Neural progenitor cell (in vitro differentiated cells): ENCODE results near the gene INO80C. TPM values are rescaled to one million over a fixed set of nuclear protein-coding genes. Genes with fewer than 3 reads are reported as not detected.

ENCODE experiments used
- DNase-seq: peaks from one replicate; pipeline ENCODE4 v3.0.0-alpha.2; 2016; ENCODE audit warnings: low spot score
- H2AFZ ChIP-seq: fragments of 200-600 bp; sonication (generic); replicated peaks from 2 replicates; pipeline ENCODE4 v1.6.1; 2016; ENCODE audit warnings: antibody characterized with exemption
- H3F3A ChIP-seq: fragments of 200-600 bp; sonication (generic); 2 replicates; pipeline ENCODE4 v1.6.1; 2016; ENCODE audit warnings: antibody characterized with exemption, low read depth
- H3K27ac ChIP-seq: fragments of 200-600 bp; sonication (generic); 2 replicates; pipeline ENCODE4 v1.5.1; 2016; ENCODE audit warnings: mild to moderate bottlenecking
- H3K27me3 ChIP-seq: fragments of 200-600 bp; sonication (generic); 2 replicates; pipeline ENCODE4 v1.6.1; 2016; ENCODE audit warnings: mild to moderate bottlenecking, moderate library complexity
- H3K36me3 ChIP-seq: fragments of 200-600 bp; sonication (generic); 2 replicates; pipeline ENCODE4 v1.5.1; 2016
- H3K4me1 ChIP-seq: fragments of 200-600 bp; sonication (generic); 2 replicates; pipeline ENCODE4 v1.6.1; 2016; ENCODE audit warnings: mixed run types
- H3K4me2 ChIP-seq: fragments of 200-600 bp; sonication (generic); 2 replicates; pipeline ENCODE4 v1.6.1; 2016
- H3K4me3 ChIP-seq: fragments of 200-600 bp; sonication (generic); 2 replicates; pipeline ENCODE4 v1.5.1; 2016
- H3K79me2 ChIP-seq: fragments of 200-600 bp; sonication (generic); 2 replicates; pipeline ENCODE4 v1.6.1; 2016; ENCODE audit warnings: low read depth
- H3K9ac ChIP-seq: fragments of 200-600 bp; sonication (generic); 2 replicates; pipeline ENCODE4 v1.6.1; 2016
- H3K9me3 ChIP-seq: fragments of 200-600 bp; sonication (generic); 2 replicates; pipeline ENCODE4 v1.5.1; 2016; ENCODE audit warnings: low read depth
- H4K20me1 ChIP-seq: fragments of 200-600 bp; sonication (generic); 2 replicates; pipeline ENCODE4 v1.6.1; 2016; ENCODE audit warnings: low read depth
- H3K27ac Mint-ChIP-seq: 3 replicates; pipeline ENCODE4 v1.8.0; 2021; ENCODE audit warnings: mixed read lengths
- H3K27me3 Mint-ChIP-seq: 2 replicates; pipeline ENCODE4 v1.8.0; 2022; ENCODE audit warnings: low read depth, mild to moderate bottlenecking, inconsistent platforms, moderate library complexity, mixed read lengths; ENCODE audit not compliant: insufficient read depth
- H3K36me3 Mint-ChIP-seq: 3 replicates; pipeline ENCODE4 v1.8.0; 2021; ENCODE audit warnings: mixed read lengths
- H3K4me1 Mint-ChIP-seq: 3 replicates; pipeline ENCODE4 v1.8.0; 2021; ENCODE audit warnings: mixed read lengths
- H3K4me3 Mint-ChIP-seq: 3 replicates; pipeline ENCODE4 v1.8.0; 2021; ENCODE audit warnings: mild to moderate bottlenecking, moderate library complexity, mixed read lengths
- H3K9me3 Mint-ChIP-seq: 3 replicates; pipeline ENCODE4 v1.8.0; 2020; ENCODE audit warnings: mixed read lengths
- CTCF ChIP-seq: fragments of 200-600 bp; sonication (generic); IDR thresholded peaks from 2 replicates; pipeline ENCODE4 v1.5.1; 2017; ENCODE audit warnings: antibody characterized with exemption, mild to moderate bottlenecking
- EZH2 ChIP-seq: fragments of 200-600 bp; sonication (generic); IDR thresholded peaks from 2 replicates; pipeline ENCODE4 v1.6.1; 2017; ENCODE audit warnings: antibody characterized with exemption, mild to moderate bottlenecking, moderate library complexity
- EZH2phosphoT487 ChIP-seq: fragments of 200-600 bp; sonication (generic); IDR thresholded peaks from 2 replicates; pipeline ENCODE4 v1.6.1; 2017; ENCODE audit warnings: antibody characterized with exemption
- total RNA-seq: library from RNA; depleted of rRNA; stranded (reverse); fragments of >200 nt; gene quantifications from 2 replicates; pipeline ENCODE4 v1.2.3, GENCODE V29; 2015; ENCODE audit warnings: low replicate concordance

The INO80C gene
- total RNA-seq, 1 donor from 2014 or later = 13.2 TPM

GRCh38 chr18:35463827-35464226, 33.9 kb downstream of the INO80C start:
- H3K79me2 ChIP-seq = no peaks in the 10 kb centered on the region

GRCh38 chr18:35463050-35463449, 34.7 kb downstream of the INO80C start:
- Histone ChIP-seq H3K27me3 (no peaks in the 10 kb centered on the region), H3K4me1 (no peaks in the 10 kb centered on the region), H3K9me3 (no peaks in the 10 kb centered on the region), H4K20me1 (no peaks in the 10 kb centered on the region), H3K9ac (no peak overlapping the region), H3K79me2 (no peaks in the 10 kb centered on the region), H3K36me3 (no peaks in the 10 kb centered on the region), H3K27ac (no peak overlapping the region), H2AFZ (no peak overlapping the region), H3K4me3 (no peak overlapping the region), H3K4me2 (no peak overlapping the region), H3F3A (no peaks in the 10 kb centered on the region)
- Mint-ChIP-seq H3K4me3 (no peak overlapping the region), H3K27me3 (no peaks in the 10 kb centered on the region), H3K27ac (no peak overlapping the region), H3K36me3 (peaks cover 3% of the 10 kb centered on the region), H3K9me3 (no peaks in the 10 kb centered on the region), H3K4me1 (peaks cover 7% of the 10 kb centered on the region)
- DNase-seq = no peak
- TF ChIP-seq CTCF = no peak
- no peak for TF ChIP-seq EZH2
- TF ChIP-seq EZH2phosphoT487 = no peak

More at GRCh38 chr18:35463827-35464226, 33.9 kb downstream of the INO80C start:
- Histone ChIP-seq H2AFZ (no peak overlapping the region), H4K20me1 (no peaks in the 10 kb centered on the region), H3F3A (no peaks in the 10 kb centered on the region), H3K4me1 (no peaks in the 10 kb centered on the region), H3K36me3 (no peaks in the 10 kb centered on the region), H3K4me2 (no peak overlapping the region), H3K4me3 (no peak overlapping the region), H3K9me3 (no peaks in the 10 kb centered on the region), H3K9ac (no peak overlapping the region), H3K27ac (no peak overlapping the region), H3K27me3 (no peaks in the 10 kb centered on the region)
- H3K27me3 Mint-ChIP-seq = no peaks in the 10 kb centered on the region
- no peak for DNase-seq
- H3K4me1 Mint-ChIP-seq = peaks cover 2% of the 10 kb centered on the region
- no peak for TF ChIP-seq EZH2
- TF ChIP-seq CTCF = no peak
- no peak for TF ChIP-seq EZH2phosphoT487
- no peaks in the 10 kb centered on the region for H3K9me3 Mint-ChIP-seq
- no peak overlapping the region for H3K4me3 Mint-ChIP-seq
- no peak overlapping the region for H3K27ac Mint-ChIP-seq
- H3K36me3 Mint-ChIP-seq = peaks cover 6% of the 10 kb centered on the region

GRCh38 chr18:35460736-35461161, 37.0 kb downstream of the INO80C start:
- H3K36me3 Mint-ChIP-seq = no peaks in the 10 kb centered on the region
- Histone ChIP-seq H3K9ac (no peak overlapping the region), H3K9me3 (no peaks in the 10 kb centered on the region), H3K27ac (no peak overlapping the region), H3K4me1 (no peaks in the 10 kb centered on the region), H3K36me3 (no peaks in the 10 kb centered on the region), H3F3A (no peaks in the 10 kb centered on the region), H2AFZ (no peak overlapping the region), H3K27me3 (no peaks in the 10 kb centered on the region), H3K79me2 (no peaks in the 10 kb centered on the region), H3K4me2 (no peak overlapping the region), H4K20me1 (no peaks in the 10 kb centered on the region), H3K4me3 (no peak overlapping the region)
- no peak overlapping the region for H3K4me3 Mint-ChIP-seq
- TF ChIP-seq EZH2 (no peak), CTCF (no peak), EZH2phosphoT487 (no peak)
- no peaks in the 10 kb centered on the region for H3K9me3 Mint-ChIP-seq
- peaks cover 2% of the 10 kb centered on the region for H3K27me3 Mint-ChIP-seq
- no peak for DNase-seq
- peaks cover 10% of the 10 kb centered on the region for H3K4me1 Mint-ChIP-seq
- H3K27ac Mint-ChIP-seq = no peak overlapping the region
